PC-9 (cell line): ENCODE results near the gene FBXO28. TPM values are rescaled to one million over a fixed set of nuclear protein-coding genes. Genes with fewer than 3 reads are reported as not detected.

Source experiments
- BruUV-seq: library from RNA; stranded (reverse); fragments of 400-500 nt; replicated peaks from 2 replicates; lab custom pipeline; 2021; lab: Mats Ljungman, UMichigan
- CTCF ChIA-PET: fragments of 300-600 bp; sonication (Branson Sonifier 250); formaldehyde crosslinking; loops from one replicate; lab custom pipeline; 2022; ENCODE audit warnings: antibody characterized with exemption; lab: Charles Lee
- POLR2A ChIA-PET: fragments of 300-600 bp; sonication (Branson Sonifier 250); formaldehyde crosslinking; loops from one replicate; lab custom pipeline; 2022; ENCODE audit warnings: antibody characterized with exemption; ENCODE audit not compliant: unreplicated experiment; lab: Charles Lee
- DNase-seq, 2 experiments: peaks; one replicate each; pipeline versions ENCODE4 v3.0.0 to v3.0.0-alpha.2; 2015 to 2022; ENCODE audit warnings: mixed read lengths in 1 of 2
- H2AFZ ChIP-seq: fragments of 200-600 bp; sonication (generic); 2 replicates; pipeline ENCODE4 v1.8.1; 2017; ENCODE audit warnings: antibody characterized with exemption
- H3F3A ChIP-seq: fragments of 200-600 bp; sonication (generic); 2 replicates; pipeline ENCODE4 v1.8.1; 2017; ENCODE audit warnings: antibody characterized with exemption, mild to moderate bottlenecking, low read depth; ENCODE audit not compliant: insufficient read depth
- H3K27ac ChIP-seq: fragments of 200-600 bp; sonication (generic); 2 replicates; pipeline ENCODE4 v1.6.1; 2016; ENCODE audit warnings: mixed run types
- H3K27me3 ChIP-seq: fragments of 200-600 bp; sonication (generic); 2 replicates; pipeline ENCODE4 v1.6.1; 2016; ENCODE audit warnings: low read depth, mixed run types; ENCODE audit not compliant: insufficient read depth
- H3K36me3 ChIP-seq: fragments of 200-600 bp; sonication (generic); 2 replicates; pipeline ENCODE4 v1.6.1; 2016; ENCODE audit warnings: low read depth, mixed run types
- H3K4me1 ChIP-seq: fragments of 200-600 bp; sonication (generic); replicated peaks from 2 replicates; pipeline ENCODE4 v1.6.1; 2016; ENCODE audit warnings: mixed run types; ENCODE audit not compliant: insufficient read depth
- H3K4me2 ChIP-seq: fragments of 200-600 bp; sonication (generic); 2 replicates; pipeline ENCODE4 v1.6.1; 2017; ENCODE audit warnings: mixed run types
- H3K4me3 ChIP-seq: fragments of 200-600 bp; sonication (generic); 2 replicates; pipeline ENCODE4 v1.6.1; 2016; ENCODE audit warnings: mixed run types
- H3K79me2 ChIP-seq: fragments of 200-600 bp; sonication (generic); 2 replicates; pipeline ENCODE4 v1.6.1; 2017; ENCODE audit warnings: low read depth, mixed run types
- H3K9me2 ChIP-seq: fragments of 200-600 bp; sonication (generic); 2 replicates; pipeline ENCODE4 v1.8.1; 2017; ENCODE audit warnings: mild to moderate bottlenecking; ENCODE audit not compliant: insufficient read depth
- H3K9me3 ChIP-seq: fragments of 200-600 bp; sonication (generic); 2 replicates; pipeline ENCODE4 v1.8.1; 2016; ENCODE audit warnings: low read depth; ENCODE audit not compliant: insufficient read depth
- H4K20me1 ChIP-seq: fragments of 200-600 bp; sonication (generic); 2 replicates; pipeline ENCODE4 v1.8.1; 2017; ENCODE audit not compliant: insufficient read depth
- CTCF ChIP-seq: fragments of 200-600 bp; sonication (generic); conservative IDR thresholded peaks from 2 replicates; pipeline ENCODE4 v1.6.1; 2017; ENCODE audit warnings: mixed run types, antibody characterized with exemption, mild to moderate bottlenecking, moderate library complexity
- EZH2 ChIP-seq: fragments of 200-600 bp; sonication (generic); IDR thresholded peaks from 2 replicates; pipeline ENCODE4 v1.8.0; 2017; ENCODE audit warnings: antibody characterized with exemption, low read depth
- intact Hi-C: fragments of 100-400 bp; cut with micrococcal nuclease; formaldehyde crosslinking; loops from one replicate; pipeline ENCODE4 v1.10.0; 2022; ENCODE audit not compliant: unreplicated experiment
- total RNA-seq: library from RNA; stranded (reverse); gene quantifications from 2 replicates; pipeline ENCODE4 v1.2.3, GENCODE V29; 2021

The FBXO28 gene
- total RNA-seq, 1 experiment from 2014 or later = 48.1 TPM

GRCh38 chr1:224085421-224086108 is 28.3 kb upstream of the FBXO28 start:
- POLR2A ChIA-PET = no interaction called here
- CTCF ChIA-PET = no interaction called here
- no peak overlapping the region for H3K27ac ChIP-seq
- no peaks in the 10 kb centered on the region for H3K36me3 ChIP-seq
- BruUV-seq = no TSS peak
- no peaks in the 10 kb centered on the region for H4K20me1 ChIP-seq
- no peak overlapping the region for H2AFZ ChIP-seq
- no peaks in the 10 kb centered on the region for H3K9me2 ChIP-seq
- TF ChIP-seq CTCF = no peak
- no peak for TF ChIP-seq EZH2
- H3K4me2 ChIP-seq = no peak overlapping the region
- intact Hi-C loops = no loop called here
- H3F3A ChIP-seq = peaks cover 3% of the 10 kb centered on the region
- H3K4me3 ChIP-seq = no peak overlapping the region
- no peaks in the 10 kb centered on the region for H3K27me3 ChIP-seq
- DNase-seq = no peak
- no peaks in the 10 kb centered on the region for H3K9me3 ChIP-seq
- peaks cover 9% of the 10 kb centered on the region for H3K4me1 ChIP-seq
- H3K79me2 ChIP-seq = no peaks in the 10 kb centered on the region

GRCh38 chr1:224087286-224087794 is 26.6 kb upstream of the FBXO28 start:
- intact Hi-C loops = no loop called here
- no peak overlapping the region for H3K4me2 ChIP-seq
- H3K27ac ChIP-seq = no peak overlapping the region
- no peaks in the 10 kb centered on the region for H4K20me1 ChIP-seq
- no TSS peak for BruUV-seq
- no peak overlapping the region for H3K4me3 ChIP-seq
- no peak for DNase-seq
- no peaks in the 10 kb centered on the region for H3K27me3 ChIP-seq
- H3F3A ChIP-seq = no peaks in the 10 kb centered on the region; the same call in 1 of the 2 replicates
- ChIA-PET POLR2A (no interaction called here), CTCF (interaction anchor here (0.6 to 1.7 kb wide), 2 partner anchors 11 to 19 kb away, joined by 3 read pairs; no protein-coding TSS in a partner anchor)
- H3K9me3 ChIP-seq = no peaks in the 10 kb centered on the region
- H3K36me3 ChIP-seq = no peaks in the 10 kb centered on the region
- TF ChIP-seq EZH2 (no peak), CTCF (no peak)
- no peaks in the 10 kb centered on the region for H3K9me2 ChIP-seq
- no peaks in the 10 kb centered on the region for H3K79me2 ChIP-seq
- H2AFZ ChIP-seq = no peak overlapping the region
- no peaks in the 10 kb centered on the region for H3K4me1 ChIP-seq

GRCh38 chr1:224089583-224089982 is 24.3 kb upstream of the FBXO28 start:
- no peaks in the 10 kb centered on the region for H3K27me3 ChIP-seq
- H3K9me3 ChIP-seq = no peaks in the 10 kb centered on the region
- no peaks in the 10 kb centered on the region for H3K9me2 ChIP-seq
- no peak overlapping the region for H2AFZ ChIP-seq
- no TSS peak for BruUV-seq
- H3K4me3 ChIP-seq = no peak overlapping the region
- no peak overlapping the region for H3K27ac ChIP-seq
- no peaks in the 10 kb centered on the region for H4K20me1 ChIP-seq
- no peaks in the 10 kb centered on the region for H3K79me2 ChIP-seq
- no peaks in the 10 kb centered on the region; the same call in 1 of the 2 replicates for H3F3A ChIP-seq
- ChIA-PET CTCF (no interaction called here), POLR2A (interaction anchor here (0.6 kb wide), 1 partner anchor 29 kb away, joined by 3 read pairs; no protein-coding TSS in a partner anchor)
- no peak overlapping the region for H3K4me2 ChIP-seq
- no peak for DNase-seq
- H3K36me3 ChIP-seq = no peaks in the 10 kb centered on the region
- TF ChIP-seq CTCF (no peak), EZH2 (no peak)
- no peaks in the 10 kb centered on the region for H3K4me1 ChIP-seq
- intact Hi-C loops = no loop called here
